GM12865 (cell line): ENCODE results near the gene ELF2.

Experiments
- DNase-seq: peaks from one replicate; pipeline ENCODE4 v3.0.0; 2010; ENCODE audit warnings: low read depth
- H3K4me3 ChIP-seq: 2 replicates; pipeline ENCODE4 v1.5.1; 2011; ENCODE audit warnings: mild to moderate bottlenecking, low read depth, low read length, control low read depth
- TF ChIP-seq, protein P1 (sequence below): IDR thresholded peaks from 2 replicates; pipeline ENCODE4 v1.5.1; 2011; ENCODE audit warnings: low read length, control low read depth, low read depth, inconsistent platforms; ENCODE audit not compliant: insufficient read depth; ENCODE audit errors: missing control alignments

Gene ELF2

DNA sequence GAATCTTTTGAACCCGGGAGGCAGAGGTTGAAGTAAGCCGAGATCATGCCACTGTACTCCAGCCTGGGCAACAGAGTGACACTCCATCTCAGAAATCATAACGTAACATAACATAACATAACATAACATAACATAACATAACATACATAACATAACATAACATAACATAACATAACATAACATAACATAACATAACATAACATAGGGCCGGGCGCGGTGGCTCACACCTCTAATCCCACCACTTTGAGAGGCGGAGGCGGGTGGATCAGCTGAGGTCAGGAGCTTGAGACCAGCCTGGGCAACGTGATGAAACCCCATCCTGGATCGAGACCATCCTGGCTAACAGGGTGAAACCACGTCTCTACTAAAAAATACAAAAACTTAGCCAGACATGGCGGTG lies 84.7 kb downstream of the ELF2 start:
- DNase-seq: no peak
- H3K4me3 ChIP-seq: no peak overlapping the region
- TF ChIP-seq, protein P1, sequence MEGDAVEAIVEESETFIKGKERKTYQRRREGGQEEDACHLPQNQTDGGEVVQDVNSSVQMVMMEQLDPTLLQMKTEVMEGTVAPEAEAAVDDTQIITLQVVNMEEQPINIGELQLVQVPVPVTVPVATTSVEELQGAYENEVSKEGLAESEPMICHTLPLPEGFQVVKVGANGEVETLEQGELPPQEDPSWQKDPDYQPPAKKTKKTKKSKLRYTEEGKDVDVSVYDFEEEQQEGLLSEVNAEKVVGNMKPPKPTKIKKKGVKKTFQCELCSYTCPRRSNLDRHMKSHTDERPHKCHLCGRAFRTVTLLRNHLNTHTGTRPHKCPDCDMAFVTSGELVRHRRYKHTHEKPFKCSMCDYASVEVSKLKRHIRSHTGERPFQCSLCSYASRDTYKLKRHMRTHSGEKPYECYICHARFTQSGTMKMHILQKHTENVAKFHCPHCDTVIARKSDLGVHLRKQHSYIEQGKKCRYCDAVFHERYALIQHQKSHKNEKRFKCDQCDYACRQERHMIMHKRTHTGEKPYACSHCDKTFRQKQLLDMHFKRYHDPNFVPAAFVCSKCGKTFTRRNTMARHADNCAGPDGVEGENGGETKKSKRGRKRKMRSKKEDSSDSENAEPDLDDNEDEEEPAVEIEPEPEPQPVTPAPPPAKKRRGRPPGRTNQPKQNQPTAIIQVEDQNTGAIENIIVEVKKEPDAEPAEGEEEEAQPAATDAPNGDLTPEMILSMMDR: no peak

DNA sequence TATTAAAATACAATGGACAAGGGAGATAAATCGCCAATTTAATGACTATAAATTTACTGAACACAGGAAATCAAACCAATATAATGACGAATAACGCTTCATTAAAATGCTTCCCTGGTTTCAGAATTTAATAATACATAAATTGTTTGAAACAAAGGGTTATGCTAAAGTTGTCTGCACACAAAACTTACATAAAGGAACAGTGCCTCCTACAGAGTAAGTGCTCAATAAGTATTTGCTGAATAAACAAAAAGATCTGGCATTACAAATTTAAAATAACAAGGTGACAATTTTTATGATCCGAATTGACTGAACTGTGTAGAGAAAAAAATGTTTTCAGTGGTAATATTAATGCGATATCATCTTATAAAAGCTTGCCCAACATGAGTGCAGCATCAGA lies 91.9 kb downstream of the ELF2 start:
- H3K4me3 ChIP-seq: peak overlapping the region; percentile 100
- TF ChIP-seq, protein P1: peak; percentile 4
- DNase-seq: no peak

DNA sequence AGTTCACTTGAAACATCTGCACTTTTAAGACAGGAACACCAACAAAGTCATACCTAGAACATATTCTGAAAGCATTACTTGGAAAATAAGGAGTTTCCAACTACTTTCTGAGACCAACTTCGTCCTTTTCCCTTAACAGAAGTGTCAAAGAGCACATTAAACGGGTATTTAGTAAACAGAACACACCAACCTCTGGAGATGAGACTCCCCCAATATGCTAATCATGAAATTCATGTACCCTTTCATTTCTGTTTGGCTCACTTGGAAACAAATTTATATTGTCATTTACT lies 92.3 kb downstream of the ELF2 start:
- H3K4me3 ChIP-seq: peak overlapping the region; percentile 100
- TF ChIP-seq, protein P1: no peak
- no peak for DNase-seq

DNA sequence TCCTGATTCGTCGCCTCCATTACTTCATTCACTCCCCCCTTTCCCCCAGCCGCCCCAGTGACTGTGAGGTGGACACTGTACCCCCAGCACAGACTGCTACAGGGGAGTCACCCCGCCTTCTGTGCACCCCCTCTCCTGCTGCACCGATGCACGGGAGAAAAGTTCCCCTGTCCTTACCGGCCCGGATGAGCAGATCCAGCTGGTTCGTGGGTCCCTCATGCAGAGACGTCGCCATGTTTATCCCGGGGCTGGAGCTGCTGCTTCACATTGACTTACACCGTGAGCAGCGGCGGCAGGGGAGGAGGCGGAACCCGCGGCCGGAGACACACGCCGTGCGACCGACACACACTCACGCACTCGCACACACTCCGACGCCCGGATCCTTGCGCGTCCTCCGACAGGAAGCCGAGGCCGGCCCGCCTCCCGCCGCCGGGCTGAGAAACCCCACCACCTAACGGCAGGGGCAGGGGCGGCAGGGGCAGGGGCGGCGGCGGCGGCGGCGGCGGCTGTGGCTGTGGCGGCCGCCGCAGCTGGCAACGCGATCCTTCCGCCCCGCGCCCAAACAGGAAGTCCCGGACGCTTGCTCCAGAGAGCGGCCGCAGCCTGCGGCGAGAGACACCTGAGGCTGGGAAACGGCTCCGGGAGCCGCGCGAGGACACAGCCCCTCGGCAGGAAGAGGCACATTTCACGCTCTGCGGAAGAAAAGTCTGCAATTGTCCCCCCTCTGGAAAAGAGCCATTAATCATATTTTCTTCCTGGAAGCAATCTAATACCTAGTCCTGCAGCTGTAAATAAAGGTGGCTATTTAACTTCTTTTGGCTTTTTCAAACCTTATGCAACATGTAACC lies 92.8 kb downstream of the ELF2 start:
- DNase-seq: peak; percentile 96
- peak overlapping the region; percentile 100 for H3K4me3 ChIP-seq
- TF ChIP-seq, protein P1: no peak

DNA sequence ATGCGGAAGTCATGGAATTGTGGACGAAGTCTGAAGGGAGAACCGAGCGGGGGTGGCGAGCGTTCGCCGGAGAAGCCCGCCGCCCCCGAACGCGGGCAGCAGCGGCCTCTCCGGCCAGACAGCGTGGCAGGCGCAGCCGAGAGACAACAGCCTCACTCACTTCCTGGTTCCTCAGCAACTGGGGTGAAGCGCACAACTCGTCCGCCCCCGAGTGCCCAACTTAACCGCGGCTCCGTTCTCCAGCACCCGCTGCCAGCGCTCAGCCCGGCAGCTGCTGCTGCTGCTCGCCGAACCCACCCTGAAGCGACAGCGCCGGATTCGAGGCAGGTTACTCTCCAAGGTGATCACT lies 93.4 kb downstream of the ELF2 start:
- TF ChIP-seq, protein P1: peak; percentile 2
- peak overlapping the region; percentile 100 for H3K4me3 ChIP-seq
- peak; percentile 79 for DNase-seq

DNA sequence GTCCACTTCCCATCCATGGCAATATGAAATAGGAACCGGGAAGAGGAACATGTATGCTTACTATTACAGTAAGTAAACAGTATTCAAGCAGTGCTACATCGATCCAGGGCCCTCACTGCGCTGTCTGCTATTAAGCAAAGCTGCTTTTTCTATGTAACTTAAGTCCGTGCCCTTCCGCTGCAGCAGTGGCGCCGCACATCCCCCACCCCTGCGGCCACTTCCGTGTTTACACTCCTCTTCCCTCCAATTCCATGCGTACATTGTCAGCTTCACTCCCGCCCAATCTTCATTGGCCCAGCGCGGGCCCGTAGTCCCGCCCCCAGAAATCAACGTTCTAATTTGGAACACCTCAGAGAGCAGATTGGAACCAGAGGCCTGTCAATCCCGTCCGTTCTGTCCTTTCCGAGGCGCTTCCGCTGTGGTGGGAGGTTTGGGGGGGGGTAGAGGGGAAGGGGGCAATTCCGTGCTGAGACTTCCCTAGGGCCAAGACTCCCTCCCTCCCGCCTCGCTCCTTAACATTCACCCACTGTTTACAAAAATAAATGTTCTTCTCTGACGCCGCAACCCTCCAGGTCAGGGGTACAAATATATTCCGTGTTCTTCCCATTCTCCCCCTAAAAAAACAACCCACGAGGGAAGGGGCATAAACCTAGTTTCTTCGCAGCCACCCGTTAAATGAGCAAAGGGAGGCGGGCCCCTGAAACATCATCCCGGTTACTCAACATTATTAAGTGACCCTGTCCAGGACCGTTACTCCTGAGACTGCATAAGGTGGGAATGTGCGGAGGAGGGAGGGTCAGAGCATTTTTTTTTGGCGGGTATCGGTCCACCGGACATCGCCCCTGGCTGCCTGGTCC lies 94.0 kb downstream of the ELF2 start:
- TF ChIP-seq, protein P1: no peak
- DNase-seq: peak; percentile 98
- peak overlapping the region; percentile 100 for H3K4me3 ChIP-seq
